Caco-2 (cell line): ENCODE results near the gene FFAR3. TPM values are rescaled to one million over a fixed set of nuclear protein-coding genes. Genes with fewer than 3 reads are reported as not detected.

Experiments used
- BruUV-seq: library from RNA; stranded (reverse); fragments of 400-500 nt; replicated peaks from 2 replicates; lab custom pipeline; 2021; lab: Mats Ljungman, UMichigan
- CTCF ChIA-PET: fragments of 300-600 bp; sonication (Branson Sonifier 250); formaldehyde crosslinking; loops from one replicate; lab custom pipeline; 2022; ENCODE audit warnings: antibody characterized with exemption; lab: Charles Lee
- POLR2A ChIA-PET: fragments of 300-600 bp; sonication (Branson Sonifier 250); formaldehyde crosslinking; loops from one replicate; lab custom pipeline; 2022; ENCODE audit warnings: antibody characterized with exemption; lab: Charles Lee
- DNase-seq, 2 experiments: peaks; one replicate each; pipeline versions ENCODE4 v3.0.0 to v3.0.0-alpha.2; 2020 to 2022
- H3K27me3 ChIP-seq: replicated peaks from 2 replicates; pipeline ENCODE4 v1.6.0; 2011; ENCODE audit warnings: low read length; ENCODE audit not compliant: control insufficient read depth, insufficient read depth
- H3K36me3 ChIP-seq: 2 replicates; pipeline ENCODE4 v1.5.1; 2011; ENCODE audit warnings: low read length; ENCODE audit not compliant: control insufficient read depth, insufficient read depth
- H3K4me1 ChIP-seq: fragments of 250-450 bp; sonication (Bioruptor Pico); 2 replicates; pipeline ENCODE4 v1.5.1; 2020; ENCODE audit warnings: mild to moderate bottlenecking
- H3K4me3 ChIP-seq: 2 replicates; pipeline ENCODE4 v1.5.1; 2011; ENCODE audit warnings: low read depth, mild to moderate bottlenecking, control low read depth, low read length
- H3K9me3 ChIP-seq: fragments of 250-450 bp; sonication (Bioruptor Pico); 2 replicates; pipeline ENCODE4 v1.5.1; 2020; ENCODE audit warnings: mild to moderate bottlenecking, moderate library complexity
- H3K27ac Mint-ChIP-seq: one replicate; pipeline ENCODE4 v1.8.0; 2022; ENCODE audit warnings: mixed read lengths; ENCODE audit not compliant: unreplicated experiment
- H3K27me3 Mint-ChIP-seq: one replicate; pipeline ENCODE4 v1.8.0; 2022; ENCODE audit warnings: mixed read lengths; ENCODE audit not compliant: insufficient read depth, unreplicated experiment
- H3K36me3 Mint-ChIP-seq: one replicate; pipeline ENCODE4 v1.8.0; 2022; ENCODE audit warnings: mild to moderate bottlenecking, mixed read lengths; ENCODE audit not compliant: insufficient read depth, unreplicated experiment
- H3K4me1 Mint-ChIP-seq: one replicate; pipeline ENCODE4 v1.8.0; 2022; ENCODE audit warnings: low read depth, mixed read lengths; ENCODE audit not compliant: unreplicated experiment
- H3K4me3 Mint-ChIP-seq: one replicate; pipeline ENCODE4 v1.8.0; 2022; ENCODE audit warnings: mild to moderate bottlenecking, moderate library complexity, mixed read lengths; ENCODE audit not compliant: unreplicated experiment
- H3K9me3 Mint-ChIP-seq: one replicate; pipeline ENCODE4 v1.8.0; 2022; ENCODE audit warnings: mixed read lengths; ENCODE audit not compliant: unreplicated experiment
- CTCF ChIP-seq, 2 experiments: fragments of 200-600 bp in 1 of 2; IDR thresholded peaks; 1 replicate in 1 of 2; 2 replicates in 1 of 2; pipeline versions ENCODE4 v1.5.1 to v1.8.0; 2011 to 2022; ENCODE audit warnings: antibody characterized with exemption in 1 of 2, control low read depth in 1 of 2, inconsistent platforms in 1 of 2, low read depth in 1 of 2, low read length in 1 of 2, mild to moderate bottlenecking in 1 of 2, moderate library complexity in 1 of 2; ENCODE audit not compliant: insufficient read depth in 1 of 2, severe bottlenecking in 1 of 2, unreplicated experiment in 1 of 2
- intact Hi-C: fragments of 100-400 bp; cut with micrococcal nuclease; formaldehyde crosslinking; loops from one replicate; pipeline ENCODE4 v1.10.0; 2022; ENCODE audit not compliant: unreplicated experiment
- total RNA-seq: library from RNA; stranded (reverse); gene quantifications from 2 replicates; pipeline ENCODE4 v1.2.3, GENCODE V29; 2022

Gene FFAR3
- total RNA-seq, 1 experiment from 2014 or later: not detected

- TF ChIP-seq CTCF (IDR thresholded peaks at IDR 0.05; ENCODE audit: insufficient read depth in 1 of 2, low read depth in 1 of 2, low read length in 1 of 2, severe bottlenecking in 1 of 2, unreplicated experiment in 1 of 2): no peak
- Histone ChIP-seq H3K4me1 (no peaks in the 10 kb centered on the region), H3K9me3 (no peaks in the 10 kb centered on the region), H3K27me3 (no peaks in the 10 kb centered on the region), H3K4me3 (no peak overlapping the region), H3K36me3 (no peaks in the 10 kb centered on the region)
- Mint-ChIP-seq H3K4me1 (peaks cover 8% of the 10 kb centered on the region), H3K27me3 (no peaks in the 10 kb centered on the region), H3K36me3 (no peaks in the 10 kb centered on the region), H3K9me3 (no peaks in the 10 kb centered on the region), H3K4me3 (no peak overlapping the region), H3K27ac (no peak overlapping the region)
- no TSS peak for BruUV-seq
- intact Hi-C loops: loop anchor here (1.0 to 2.0 kb wide), 4 partner anchors 29 to 144 kb away; no protein-coding TSS in a partner anchor
- peak in 1 of 2 experiments; percentile 19 for DNase-seq
- ChIA-PET CTCF (interaction anchor here (0.5 to 2.7 kb wide), 3 partner anchors 100 to 143 kb away, joined by 4 to 33 read pairs (median 26); no protein-coding TSS in a partner anchor), POLR2A (no interaction called here)
These were observed 6.7 kb upstream of the FFAR3 start for GRCh38 chr19:35351411-35352176.

- Histone ChIP-seq H3K4me3 (no peak overlapping the region), H3K4me1 (no peaks in the 10 kb centered on the region), H3K27me3 (no peaks in the 10 kb centered on the region), H3K9me3 (no peaks in the 10 kb centered on the region), H3K36me3 (no peaks in the 10 kb centered on the region)
- Mint-ChIP-seq H3K27ac (no peak overlapping the region), H3K9me3 (no peaks in the 10 kb centered on the region), H3K4me3 (no peak overlapping the region), H3K36me3 (no peaks in the 10 kb centered on the region), H3K27me3 (no peaks in the 10 kb centered on the region), H3K4me1 (peaks cover 8% of the 10 kb centered on the region)
- intact Hi-C loops: loop anchor here (1.0 to 2.0 kb wide), 4 partner anchors 29 to 143 kb away; no protein-coding TSS in a partner anchor
- DNase-seq: no peak
- no TSS peak for BruUV-seq
- ChIA-PET POLR2A (interaction anchor here (0.6 kb wide), 1 partner anchor 84 kb away, joined by 4 read pairs; no protein-coding TSS in a partner anchor), CTCF (interaction anchor here (0.5 to 2.7 kb wide), 8 partner anchors 66 to 158 kb away, joined by 3 to 33 read pairs (median 5); no protein-coding TSS in a partner anchor)
- TF ChIP-seq CTCF (IDR thresholded peaks at IDR 0.05; ENCODE audit: insufficient read depth in 1 of 2, low read depth in 1 of 2, low read length in 1 of 2, severe bottlenecking in 1 of 2, unreplicated experiment in 1 of 2): no peak
These were observed 6.1 kb upstream of the FFAR3 start for GRCh38 chr19:35352177-35352447.

- no peak overlapping the region for H3K27ac Mint-ChIP-seq
- H3K27me3 Mint-ChIP-seq: no peaks in the 10 kb centered on the region
These were observed 5.6 kb upstream of the FFAR3 start for GRCh38 chr19:35352448-35353304.

More at GRCh38 chr19:35352448-35353304, 5.6 kb upstream of the FFAR3 start:
- no peaks in the 10 kb centered on the region for H3K36me3 ChIP-seq
- peak; percentile 90 to 94 for TF ChIP-seq CTCF (IDR thresholded peaks at IDR 0.05; ENCODE audit: insufficient read depth in 1 of 2, low read depth in 1 of 2, low read length in 1 of 2, severe bottlenecking in 1 of 2, unreplicated experiment in 1 of 2)
- no peak overlapping the region for H3K4me3 ChIP-seq
- Mint-ChIP-seq H3K4me1 (peaks cover 8% of the 10 kb centered on the region), H3K9me3 (no peaks in the 10 kb centered on the region), H3K4me3 (no peak overlapping the region), H3K36me3 (no peaks in the 10 kb centered on the region)
- ChIA-PET POLR2A (interaction anchor here (0.6 kb wide), 1 partner anchor 85 kb away, joined by 4 read pairs; no protein-coding TSS in a partner anchor), CTCF (interaction anchor here (0.7 to 2.7 kb wide), 12 partner anchors 10 to 494 kb away, joined by 3 to 33 read pairs (median 4); no protein-coding TSS in a partner anchor)
- BruUV-seq: no TSS peak
- no peaks in the 10 kb centered on the region for H3K4me1 ChIP-seq
- H3K9me3 ChIP-seq: no peaks in the 10 kb centered on the region
- no peaks in the 10 kb centered on the region for H3K27me3 ChIP-seq
- intact Hi-C loops: loop anchor here (1.0 to 2.0 kb wide), 4 partner anchors 28 to 143 kb away; no protein-coding TSS in a partner anchor
- DNase-seq: peak; percentile 78 to 83
